H1 (cell line): ENCODE results near the gene PARS2.

ENCODE experiments used
- BACH1 ChIP-seq: IDR thresholded peaks from 2 replicates; pipeline ENCODE4 v1.6.1; 2012; ENCODE audit warnings: low read length, improper control_type of control experiment
- BCL11A ChIP-seq, 2 experiments: IDR thresholded peaks; one replicate each; pipeline ENCODE4 v1.6.1; 2011; ENCODE audit warnings: low read depth in 2 of 2, low read length in 2 of 2, mild to moderate bottlenecking in 2 of 2
- CTCF ChIP-seq, 3 experiments: IDR thresholded peaks; 1 replicate in 2 of 3; 2 replicates in 1 of 3; pipeline versions ENCODE4 v1.5.1 to v1.6.1; 2011; ENCODE audit warnings: low read length in 3 of 3, mild to moderate bottlenecking in 3 of 3, inconsistent platforms in 2 of 3, low read depth in 1 of 3, moderate library complexity in 1 of 3; ENCODE audit not compliant: insufficient read depth in 1 of 3; ENCODE audit errors: control extremely low read depth in 1 of 3
- EP300 ChIP-seq, 2 experiments: IDR thresholded peaks; 1 replicate in 1 of 2; 2 replicates in 1 of 2; pipeline ENCODE4 v1.6.1; 2011 to 2012; ENCODE audit warnings: low read depth in 2 of 2, low read length in 2 of 2, mild to moderate bottlenecking in 2 of 2, borderline replicate concordance in 1 of 2, inconsistent platforms in 1 of 2, moderate library complexity in 1 of 2
- GTF2F1 ChIP-seq: IDR thresholded peaks from 2 replicates; pipeline ENCODE4 v1.6.1; 2012; ENCODE audit warnings: low read depth, low read length, improper control_type of control experiment, borderline replicate concordance
- PHF8 ChIP-seq: fragments of 200-600 bp; sonication (generic); conservative IDR thresholded peaks from 2 replicates; pipeline ENCODE4 v1.7.1; 2012; ENCODE audit warnings: low read depth, mild to moderate bottlenecking, inconsistent platforms, low read length, moderate library complexity
- POLR2A ChIP-seq, 2 experiments: IDR thresholded peaks; 1 replicate in 1 of 2; 2 replicates in 1 of 2; pipeline ENCODE4 v1.6.1; 2011; ENCODE audit warnings: low read depth in 2 of 2, low read length in 2 of 2, mild to moderate bottlenecking in 2 of 2; ENCODE audit errors: control extremely low read depth in 1 of 2
- RFX5 ChIP-seq: IDR thresholded peaks from 2 replicates; pipeline ENCODE4 v1.6.1; 2011; ENCODE audit warnings: low read depth, low read length, improper control_type of control experiment, borderline replicate concordance
- TAF1 ChIP-seq: IDR thresholded peaks from 2 replicates; pipeline ENCODE4 v1.6.1; 2011; ENCODE audit warnings: mild to moderate bottlenecking, low read depth, low read length
- TF ChIP-seq, protein P1 (sequence below): IDR thresholded peaks from 2 replicates; pipeline ENCODE4 v1.6.1; 2012; ENCODE audit warnings: inconsistent platforms

DNA sequence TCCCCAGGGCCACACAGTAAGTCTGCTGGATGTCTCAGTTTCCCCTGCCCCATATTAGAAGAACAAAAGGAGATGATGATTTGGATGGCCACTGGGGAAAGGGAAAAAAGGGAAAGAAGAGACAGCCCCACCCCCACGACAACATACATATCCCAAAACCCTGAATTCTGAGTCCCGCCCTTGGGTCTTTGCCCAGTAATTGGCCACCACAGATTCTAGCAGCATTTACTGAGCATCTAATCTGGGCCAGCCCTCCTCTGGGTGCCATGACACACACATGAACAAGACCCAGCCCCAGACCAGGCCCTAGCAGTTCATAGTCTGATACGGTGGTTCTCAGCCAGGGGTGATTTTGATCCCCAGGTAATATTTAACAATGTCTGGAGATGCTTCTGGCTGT, 53.9 kb downstream of the PARS2 start:
- TF ChIP-seq CTCF (IDR thresholded peaks at IDR 0.05; ENCODE audit: control extremely low read depth in 1 of 3, insufficient read depth in 1 of 3, low read depth in 1 of 3, low read length in 3 of 3), result no peak
- no peak for TF ChIP-seq TAF1
- no peak for TF ChIP-seq GTF2F1
- no peak for TF ChIP-seq BCL11A (IDR thresholded peaks at IDR 0.05; ENCODE audit: low read depth in 2 of 2, low read length in 2 of 2)
- no peak for TF ChIP-seq RFX5
- no peak for TF ChIP-seq EP300 (IDR thresholded peaks at IDR 0.05; ENCODE audit: borderline replicate concordance in 1 of 2, low read depth in 2 of 2, low read length in 2 of 2)
- TF ChIP-seq PHF8, result no peak
- TF ChIP-seq POLR2A (IDR thresholded peaks at IDR 0.05; ENCODE audit: control extremely low read depth in 1 of 2, low read depth in 2 of 2, low read length in 2 of 2), result no peak
- TF ChIP-seq BACH1, result no peak
- TF ChIP-seq, protein P1, sequence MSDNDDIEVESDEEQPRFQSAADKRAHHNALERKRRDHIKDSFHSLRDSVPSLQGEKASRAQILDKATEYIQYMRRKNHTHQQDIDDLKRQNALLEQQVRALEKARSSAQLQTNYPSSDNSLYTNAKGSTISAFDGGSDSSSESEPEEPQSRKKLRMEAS, result no peak
